ENCODE data around the gene DPYD. TPM values are rescaled to one million over a fixed set of nuclear protein-coding genes. Genes with fewer than 3 reads are reported as not detected.

DPYD gene
- total and polyA plus RNA-seq, 2 donors from 2014 or later, result 4.9 to 41.6 TPM

DNA sequence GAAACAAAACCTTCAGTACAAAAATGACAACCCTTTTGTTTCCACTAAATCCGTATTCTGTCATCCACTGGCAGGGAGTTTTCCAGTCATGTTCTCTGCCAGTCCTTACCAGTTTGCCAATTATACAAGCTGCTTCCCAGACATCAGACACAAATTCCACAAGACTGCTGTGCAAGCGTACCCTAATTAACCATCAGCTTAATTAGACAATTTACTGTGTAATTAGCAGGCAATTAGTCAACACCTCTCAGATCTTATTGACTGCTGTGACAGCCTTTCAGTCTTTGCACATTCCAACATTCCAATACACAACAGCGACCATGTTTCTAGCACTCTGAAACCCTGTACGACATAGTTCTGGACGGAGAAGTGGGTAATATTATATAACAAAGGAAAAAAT is 420.1 kb downstream of the DPYD start:
- Histone ChIP-seq H3K27me3 (ENCODE audit: control insufficient read depth, insufficient read depth, low read length) (no peaks in the 10 kb centered on the region), H3K4me1 (ENCODE audit: control insufficient read depth in 2 of 3, insufficient read depth in 2 of 3, low read depth in 1 of 3, low read length in 3 of 3) (no peaks in the 10 kb centered on the region), H3K36me3 (ENCODE audit: control insufficient read depth in 2 of 3, insufficient read depth in 3 of 3, low read length in 3 of 3) (no peaks in the 10 kb centered on the region), H3K27ac (ENCODE audit: low read depth in 2 of 2, low read length in 2 of 2) (no peak overlapping the region), H3K9ac (ENCODE audit: low read length in 3 of 3) (no peak overlapping the region), H3K4me3 (ENCODE audit: low read length in 3 of 3) (no peak overlapping the region), H3K9me3 (ENCODE audit: control insufficient read depth in 2 of 3, insufficient read depth in 1 of 3, low read length in 3 of 3) (no peaks in the 10 kb centered on the region)
- TF ChIP-seq, protein P1, sequence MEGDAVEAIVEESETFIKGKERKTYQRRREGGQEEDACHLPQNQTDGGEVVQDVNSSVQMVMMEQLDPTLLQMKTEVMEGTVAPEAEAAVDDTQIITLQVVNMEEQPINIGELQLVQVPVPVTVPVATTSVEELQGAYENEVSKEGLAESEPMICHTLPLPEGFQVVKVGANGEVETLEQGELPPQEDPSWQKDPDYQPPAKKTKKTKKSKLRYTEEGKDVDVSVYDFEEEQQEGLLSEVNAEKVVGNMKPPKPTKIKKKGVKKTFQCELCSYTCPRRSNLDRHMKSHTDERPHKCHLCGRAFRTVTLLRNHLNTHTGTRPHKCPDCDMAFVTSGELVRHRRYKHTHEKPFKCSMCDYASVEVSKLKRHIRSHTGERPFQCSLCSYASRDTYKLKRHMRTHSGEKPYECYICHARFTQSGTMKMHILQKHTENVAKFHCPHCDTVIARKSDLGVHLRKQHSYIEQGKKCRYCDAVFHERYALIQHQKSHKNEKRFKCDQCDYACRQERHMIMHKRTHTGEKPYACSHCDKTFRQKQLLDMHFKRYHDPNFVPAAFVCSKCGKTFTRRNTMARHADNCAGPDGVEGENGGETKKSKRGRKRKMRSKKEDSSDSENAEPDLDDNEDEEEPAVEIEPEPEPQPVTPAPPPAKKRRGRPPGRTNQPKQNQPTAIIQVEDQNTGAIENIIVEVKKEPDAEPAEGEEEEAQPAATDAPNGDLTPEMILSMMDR (IDR thresholded peaks at IDR 0.05; ENCODE audit: borderline replicate concordance, extremely low read depth, insufficient read depth), result no peak
- intact Hi-C loops (cut with DNase I), result no loop called here
- DNase-seq, result no peak
- FAIRE-seq, result no peak

DNA sequence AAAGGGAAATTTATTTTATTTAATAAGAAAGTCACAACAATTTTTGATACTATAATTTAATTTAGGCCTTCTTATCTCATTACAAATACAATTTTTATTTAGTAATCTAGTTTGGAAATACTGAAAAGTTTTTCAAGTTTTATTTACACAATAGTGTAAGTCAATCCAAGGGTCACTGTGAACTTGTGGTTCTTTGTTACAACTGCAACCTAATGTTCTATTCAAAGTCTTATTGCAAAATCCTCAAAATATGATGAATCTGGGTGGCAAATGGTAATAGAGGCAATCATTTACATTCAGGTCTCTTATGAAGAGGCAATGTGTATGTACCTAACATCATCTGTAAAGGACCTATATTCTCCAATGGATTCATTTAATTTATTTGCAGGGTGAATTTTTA is 421.2 kb downstream of the DPYD start:
- Histone ChIP-seq H3K9ac (ENCODE audit: low read length in 3 of 3) (no peak overlapping the region), H3K27me3 (ENCODE audit: control insufficient read depth, insufficient read depth, low read length) (no peaks in the 10 kb centered on the region), H3K27ac (ENCODE audit: low read depth in 2 of 2, low read length in 2 of 2) (no peak overlapping the region), H3K4me1 (ENCODE audit: control insufficient read depth in 2 of 3, insufficient read depth in 2 of 3, low read depth in 1 of 3, low read length in 3 of 3) (no peaks in the 10 kb centered on the region), H3K36me3 (ENCODE audit: control insufficient read depth in 2 of 3, insufficient read depth in 3 of 3, low read length in 3 of 3) (no peaks in the 10 kb centered on the region), H3K4me3 (ENCODE audit: low read length in 3 of 3) (no peak overlapping the region), H3K9me3 (ENCODE audit: control insufficient read depth in 2 of 3, insufficient read depth in 1 of 3, low read length in 3 of 3) (no peaks in the 10 kb centered on the region)
- TF ChIP-seq, protein P1 (IDR thresholded peaks at IDR 0.05; ENCODE audit: borderline replicate concordance, extremely low read depth, insufficient read depth), result no peak
- intact Hi-C loops (cut with DNase I), result no loop called here
- DNase-seq, result no peak
- FAIRE-seq, result no peak

DNA sequence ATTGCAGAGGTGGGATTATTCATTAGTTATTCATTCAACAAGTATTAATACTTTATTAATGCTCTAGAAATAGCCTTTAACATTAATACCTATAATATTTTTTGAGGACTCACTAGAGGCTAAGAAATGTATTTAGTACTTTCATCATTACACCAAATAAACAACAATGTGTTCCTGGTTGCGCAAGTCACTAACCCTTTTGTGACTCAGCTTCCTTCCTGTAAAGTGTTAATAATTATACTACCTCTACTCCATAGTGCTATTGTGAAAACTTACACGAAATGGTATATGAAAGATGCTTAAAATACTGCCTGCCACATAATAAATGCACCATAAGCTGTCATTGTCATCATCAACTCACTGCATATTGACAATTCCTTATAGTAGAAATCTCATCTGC is 431.0 kb downstream of the DPYD start:
- FAIRE-seq, result no peak
- intact Hi-C loops (cut with DNase I), result no loop called here

More for the DNA sequence above, 431.0 kb downstream of the DPYD start:
- no peak overlapping the region for H3K4me3 ChIP-seq (ENCODE audit: low read length in 3 of 3)
- H3K9me3 ChIP-seq (ENCODE audit: control insufficient read depth in 2 of 3, insufficient read depth in 1 of 3, low read length in 3 of 3), result no peaks in the 10 kb centered on the region
- H3K27me3 ChIP-seq (ENCODE audit: control insufficient read depth, insufficient read depth, low read length), result no peaks in the 10 kb centered on the region
- no peak overlapping the region for H3K9ac ChIP-seq (ENCODE audit: low read length in 3 of 3)
- DNase-seq, result no peak
- H3K27ac ChIP-seq (ENCODE audit: low read depth in 2 of 2, low read length in 2 of 2), result no peak overlapping the region
- TF ChIP-seq, protein P1 (IDR thresholded peaks at IDR 0.05; ENCODE audit: borderline replicate concordance, extremely low read depth, insufficient read depth), result no peak
- no peaks in the 10 kb centered on the region for H3K4me1 ChIP-seq (ENCODE audit: control insufficient read depth in 2 of 3, insufficient read depth in 2 of 3, low read depth in 1 of 3, low read length in 3 of 3)
- no peaks in the 10 kb centered on the region for H3K36me3 ChIP-seq (ENCODE audit: control insufficient read depth in 2 of 3, insufficient read depth in 3 of 3, low read length in 3 of 3)

Data from kidney (tissue), 14 donors.